ENCODE results near the gene C8G.
A peak's percentile ranks its signal among the peaks of the same experiment; 100 is the strongest.

The C8G gene

DNA sequence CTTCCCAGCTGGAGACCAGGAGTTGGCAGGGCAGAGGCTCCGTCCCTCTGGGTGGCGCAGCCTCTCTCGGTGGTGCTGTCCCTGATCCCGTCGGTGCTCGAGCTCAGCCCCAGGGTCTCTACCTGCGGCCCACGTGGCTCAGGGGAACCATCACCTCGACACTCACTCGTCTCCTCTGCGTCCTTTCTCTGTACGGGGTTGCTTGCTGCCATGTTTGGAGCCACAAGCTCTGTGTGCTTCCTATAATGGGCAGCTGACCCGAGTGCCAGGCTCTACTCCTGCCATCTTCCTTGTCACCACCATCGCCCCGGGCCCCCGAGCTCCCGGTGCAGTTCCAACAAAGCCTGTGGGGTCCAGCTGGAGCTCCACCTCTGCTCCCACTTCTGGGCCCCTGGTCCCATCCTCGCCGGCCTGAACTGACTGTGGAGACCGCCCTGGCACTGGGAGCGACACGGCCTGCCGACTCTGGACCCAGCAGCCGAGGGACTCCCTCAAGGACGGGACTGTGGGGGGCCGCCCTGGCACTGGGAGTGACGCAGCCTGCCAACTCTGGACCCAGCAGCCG, 5.5 kb upstream of the C8G start:
- POLR2A ChIA-PET (ENCODE audit: low non-redundant PET): no interaction called here
- TF ChIP-seq, protein P1, sequence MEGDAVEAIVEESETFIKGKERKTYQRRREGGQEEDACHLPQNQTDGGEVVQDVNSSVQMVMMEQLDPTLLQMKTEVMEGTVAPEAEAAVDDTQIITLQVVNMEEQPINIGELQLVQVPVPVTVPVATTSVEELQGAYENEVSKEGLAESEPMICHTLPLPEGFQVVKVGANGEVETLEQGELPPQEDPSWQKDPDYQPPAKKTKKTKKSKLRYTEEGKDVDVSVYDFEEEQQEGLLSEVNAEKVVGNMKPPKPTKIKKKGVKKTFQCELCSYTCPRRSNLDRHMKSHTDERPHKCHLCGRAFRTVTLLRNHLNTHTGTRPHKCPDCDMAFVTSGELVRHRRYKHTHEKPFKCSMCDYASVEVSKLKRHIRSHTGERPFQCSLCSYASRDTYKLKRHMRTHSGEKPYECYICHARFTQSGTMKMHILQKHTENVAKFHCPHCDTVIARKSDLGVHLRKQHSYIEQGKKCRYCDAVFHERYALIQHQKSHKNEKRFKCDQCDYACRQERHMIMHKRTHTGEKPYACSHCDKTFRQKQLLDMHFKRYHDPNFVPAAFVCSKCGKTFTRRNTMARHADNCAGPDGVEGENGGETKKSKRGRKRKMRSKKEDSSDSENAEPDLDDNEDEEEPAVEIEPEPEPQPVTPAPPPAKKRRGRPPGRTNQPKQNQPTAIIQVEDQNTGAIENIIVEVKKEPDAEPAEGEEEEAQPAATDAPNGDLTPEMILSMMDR (conservative IDR thresholded peaks at IDR 0.05; ENCODE audit: low read depth): no peak
- CTCF ChIA-PET: interaction anchor here (0.7 to 1.2 kb wide), 3 partner anchors 8 to 251 kb away, joined by 3 to 4 read pairs (median 3); partner anchors contain the start of gene AJM1
- H3K27ac ChIP-seq: peak overlapping the region; percentile 89
- no peak for DNase-seq (ENCODE audit: low spot score)

DNA sequence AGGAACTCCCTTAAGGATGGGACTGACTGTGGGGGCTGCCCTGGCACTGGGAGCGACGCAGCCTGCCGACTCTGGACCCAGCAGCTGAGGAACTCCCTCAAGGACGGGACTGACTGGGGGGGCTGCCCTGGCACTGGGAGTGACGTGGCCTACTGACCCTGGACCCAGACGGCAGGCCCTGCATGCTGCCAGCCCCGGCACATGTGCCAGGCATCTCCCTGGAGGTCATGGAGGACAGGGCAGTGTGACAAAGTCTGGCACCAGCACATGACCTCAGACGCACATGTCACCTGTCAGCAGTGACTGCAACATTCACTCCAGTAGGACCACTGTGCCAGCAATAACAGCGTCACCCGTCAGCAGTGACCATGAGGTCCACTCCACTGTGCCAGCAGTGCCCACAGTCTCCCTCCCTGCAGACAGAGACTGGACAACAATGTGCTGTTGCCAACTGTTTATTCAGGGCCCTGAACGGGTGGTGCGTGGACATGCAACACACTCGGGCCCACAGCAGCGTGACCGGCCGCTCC, 5.0 kb upstream of the C8G start:
- ChIA-PET POLR2A (ENCODE audit: low non-redundant PET) (no interaction called here), CTCF (interaction anchor here (1.2 kb wide), 1 partner anchor 8 kb away, joined by 3 read pairs; no protein-coding TSS in a partner anchor)
- peak overlapping the region; percentile 89 for H3K27ac ChIP-seq
- TF ChIP-seq, protein P1 (conservative IDR thresholded peaks at IDR 0.05; ENCODE audit: low read depth): no peak
- no peak for DNase-seq (ENCODE audit: low spot score)

DNA sequence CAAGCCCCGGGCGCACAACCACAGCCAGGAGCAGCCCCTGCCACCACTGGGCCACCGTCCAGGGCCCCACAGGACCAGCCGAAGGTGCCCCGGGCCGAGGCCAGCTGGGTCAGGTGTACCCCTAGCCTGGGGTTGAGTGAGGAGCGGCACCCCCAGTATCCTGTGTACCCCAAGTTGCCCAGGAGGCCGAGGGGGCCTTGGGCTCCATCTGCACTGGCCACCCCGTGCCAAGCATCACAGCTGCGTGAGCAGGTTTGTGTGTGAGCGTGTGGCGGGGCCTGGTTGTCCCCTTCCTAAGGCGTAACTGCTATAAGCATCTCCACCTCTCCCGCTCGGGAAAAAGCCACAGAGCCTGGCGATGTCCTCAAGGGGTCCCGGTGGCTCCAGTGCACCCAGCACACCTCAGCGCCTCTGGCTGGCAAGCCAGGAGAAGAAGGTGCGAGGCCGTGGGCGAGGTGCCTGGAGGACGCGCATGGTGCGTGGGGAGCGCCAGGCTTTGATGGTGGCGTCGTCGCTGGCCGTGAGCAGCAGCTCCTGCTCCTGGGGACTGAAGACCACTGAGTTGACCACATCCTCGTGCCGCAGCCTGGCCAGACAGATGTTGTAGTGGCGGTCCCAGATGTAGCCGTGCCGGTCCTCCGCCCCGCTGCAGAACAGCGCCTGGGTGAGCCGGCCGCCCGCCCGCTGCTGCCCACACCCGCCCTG, 4.4 kb upstream of the C8G start:
- TF ChIP-seq, protein P1 (conservative IDR thresholded peaks at IDR 0.05; ENCODE audit: low read depth): no peak
- no peak for DNase-seq (ENCODE audit: low spot score)
- peak overlapping the region; percentile 89 for H3K27ac ChIP-seq
- ChIA-PET POLR2A (ENCODE audit: low non-redundant PET) (no interaction called here), CTCF (no interaction called here)

DNA sequence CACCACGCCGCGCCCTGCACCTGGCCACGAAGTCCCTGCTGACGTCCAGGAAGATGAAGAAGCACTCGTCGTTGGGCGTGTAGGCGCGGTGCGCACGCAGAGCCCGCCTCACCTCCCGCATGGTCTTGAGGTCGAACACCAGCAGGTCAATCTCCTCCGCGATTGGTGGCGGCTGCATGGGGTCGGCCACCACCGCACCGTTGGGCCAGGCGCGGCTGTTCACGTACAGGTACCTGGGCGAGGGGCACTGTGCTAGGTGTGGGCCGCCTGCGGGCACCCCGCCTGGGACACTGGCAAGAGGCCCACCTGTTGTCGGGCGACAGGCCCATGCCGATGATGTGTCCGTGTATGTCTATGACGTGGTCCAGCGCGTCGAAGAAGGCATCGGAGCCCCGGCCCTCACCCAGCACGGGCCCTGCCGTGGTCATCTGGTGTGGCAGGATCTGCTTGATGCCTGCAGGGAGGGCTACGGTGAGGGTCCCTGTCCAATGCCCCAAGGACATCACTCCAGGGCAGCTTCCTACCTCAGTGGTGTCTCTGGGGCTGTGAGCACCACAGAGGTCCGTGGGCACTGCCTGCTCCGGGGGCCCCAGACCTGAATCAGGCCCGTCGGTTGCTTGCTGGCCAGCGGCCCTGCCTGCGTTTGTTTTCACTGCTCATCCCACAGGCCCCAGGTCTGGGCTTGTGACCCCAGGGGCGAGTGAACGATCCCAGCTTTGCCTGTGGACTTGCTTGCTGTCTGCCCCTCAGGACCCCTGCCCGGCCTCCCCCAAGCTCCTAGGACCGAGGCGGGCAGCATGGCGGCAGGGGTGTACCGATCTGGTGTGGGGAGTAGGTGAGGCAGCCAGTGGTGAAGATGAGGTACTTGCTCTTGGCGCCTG, 3.6 kb upstream of the C8G start:
- DNase-seq (ENCODE audit: low spot score): no peak
- POLR2A ChIA-PET (ENCODE audit: low non-redundant PET): no interaction called here
- CTCF ChIA-PET: interaction anchor here (0.7 to 1.0 kb wide), 2 partner anchors 33 to 88 kb away, joined by 3 to 6 read pairs; no protein-coding TSS in a partner anchor
- TF ChIP-seq, protein P1 (conservative IDR thresholded peaks at IDR 0.05; ENCODE audit: low read depth): no peak
- H3K27ac ChIP-seq: peak overlapping the region; percentile 89; the same call in 1 of the 2 replicates

DNA sequence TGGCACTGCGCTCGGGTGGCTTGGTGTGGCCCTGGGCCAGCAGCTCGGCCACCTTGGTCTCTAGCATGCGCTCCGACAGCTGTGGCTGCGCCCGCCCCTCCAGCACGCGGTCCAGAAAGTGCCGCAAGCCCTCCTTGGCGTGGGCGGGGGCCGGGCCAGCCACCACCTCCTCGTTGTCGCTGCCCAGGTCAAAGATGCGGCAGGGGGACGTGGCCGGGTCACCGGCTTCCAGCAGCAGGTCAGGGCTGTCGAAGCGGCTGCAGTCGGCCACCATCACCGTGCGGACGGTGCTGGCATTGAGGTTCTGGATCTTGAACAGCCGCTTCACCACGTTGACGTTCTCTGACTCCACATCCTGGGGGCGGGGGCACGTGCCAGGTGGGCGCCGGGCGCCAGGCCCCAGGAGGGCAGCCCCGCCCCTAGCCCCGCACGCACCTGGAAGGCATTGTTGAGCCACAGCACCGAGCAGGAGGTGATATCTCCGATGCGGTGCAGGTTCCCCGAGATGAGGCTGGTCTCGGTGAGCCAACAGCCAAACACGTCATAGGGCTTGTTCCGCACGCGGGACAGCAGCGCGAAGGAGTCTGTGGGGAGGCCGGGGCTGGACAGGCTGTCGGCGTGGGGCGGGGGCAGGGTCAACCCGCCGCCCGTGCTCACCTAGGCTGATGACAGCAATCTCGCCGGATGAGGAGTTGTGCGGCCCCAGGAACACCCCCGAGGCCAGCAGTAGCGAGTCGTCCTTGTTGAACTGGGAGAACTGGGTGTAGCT, 2.7 kb upstream of the C8G start:
- POLR2A ChIA-PET (ENCODE audit: low non-redundant PET): no interaction called here
- peak overlapping the region; percentile 89 for H3K27ac ChIP-seq
- TF ChIP-seq, protein P1 (conservative IDR thresholded peaks at IDR 0.05; ENCODE audit: low read depth): no peak
- CTCF ChIA-PET: interaction anchor here (0.6 to 1.0 kb wide), 4 partner anchors 34 to 87 kb away, joined by 3 to 6 read pairs (median 3); no protein-coding TSS in a partner anchor
- no peak for DNase-seq (ENCODE audit: low spot score)
